Measurements from ENCODE around the gene EPHA4.

The EPHA4 gene

DNA sequence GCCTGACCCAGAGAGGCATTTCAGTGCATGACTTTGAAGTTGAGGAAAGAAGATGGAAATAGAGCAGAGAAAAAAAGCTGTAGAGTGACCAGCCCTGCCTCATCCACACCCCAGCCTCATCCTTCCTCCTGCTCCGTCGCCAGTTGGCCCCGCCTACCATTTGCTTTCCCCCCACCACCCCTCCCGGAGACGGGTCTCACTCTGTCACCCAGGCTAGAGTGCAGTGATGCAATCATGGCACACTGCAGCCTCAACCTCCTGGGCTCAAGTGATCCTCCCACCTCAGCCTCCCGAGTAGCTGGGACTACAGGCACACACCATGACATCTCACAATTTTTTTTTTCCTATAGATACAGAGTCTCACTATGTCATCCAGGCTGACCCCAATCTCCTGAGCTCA lies 200.8 kb downstream of the EPHA4 start:
- TF ChIP-seq EP300 (IDR thresholded peaks at IDR 0.05; ENCODE audit: borderline replicate concordance) (no peak), YY1 (IDR thresholded peaks at IDR 0.05; ENCODE audit: low read depth) (no peak), TEAD4 (IDR thresholded peaks at IDR 0.05) (no peak), FOXM1 (IDR thresholded peaks at IDR 0.05; ENCODE audit: borderline replicate concordance, low read depth) (no peak), TCF12 (IDR thresholded peaks at IDR 0.05; ENCODE audit: low read depth) (no peak), ZBTB7A (IDR thresholded peaks at IDR 0.05; ENCODE audit: low read depth) (no peak), TAF1 (IDR thresholded peaks at IDR 0.05; ENCODE audit: low read depth) (no peak)
- TF ChIP-seq, protein P1, sequence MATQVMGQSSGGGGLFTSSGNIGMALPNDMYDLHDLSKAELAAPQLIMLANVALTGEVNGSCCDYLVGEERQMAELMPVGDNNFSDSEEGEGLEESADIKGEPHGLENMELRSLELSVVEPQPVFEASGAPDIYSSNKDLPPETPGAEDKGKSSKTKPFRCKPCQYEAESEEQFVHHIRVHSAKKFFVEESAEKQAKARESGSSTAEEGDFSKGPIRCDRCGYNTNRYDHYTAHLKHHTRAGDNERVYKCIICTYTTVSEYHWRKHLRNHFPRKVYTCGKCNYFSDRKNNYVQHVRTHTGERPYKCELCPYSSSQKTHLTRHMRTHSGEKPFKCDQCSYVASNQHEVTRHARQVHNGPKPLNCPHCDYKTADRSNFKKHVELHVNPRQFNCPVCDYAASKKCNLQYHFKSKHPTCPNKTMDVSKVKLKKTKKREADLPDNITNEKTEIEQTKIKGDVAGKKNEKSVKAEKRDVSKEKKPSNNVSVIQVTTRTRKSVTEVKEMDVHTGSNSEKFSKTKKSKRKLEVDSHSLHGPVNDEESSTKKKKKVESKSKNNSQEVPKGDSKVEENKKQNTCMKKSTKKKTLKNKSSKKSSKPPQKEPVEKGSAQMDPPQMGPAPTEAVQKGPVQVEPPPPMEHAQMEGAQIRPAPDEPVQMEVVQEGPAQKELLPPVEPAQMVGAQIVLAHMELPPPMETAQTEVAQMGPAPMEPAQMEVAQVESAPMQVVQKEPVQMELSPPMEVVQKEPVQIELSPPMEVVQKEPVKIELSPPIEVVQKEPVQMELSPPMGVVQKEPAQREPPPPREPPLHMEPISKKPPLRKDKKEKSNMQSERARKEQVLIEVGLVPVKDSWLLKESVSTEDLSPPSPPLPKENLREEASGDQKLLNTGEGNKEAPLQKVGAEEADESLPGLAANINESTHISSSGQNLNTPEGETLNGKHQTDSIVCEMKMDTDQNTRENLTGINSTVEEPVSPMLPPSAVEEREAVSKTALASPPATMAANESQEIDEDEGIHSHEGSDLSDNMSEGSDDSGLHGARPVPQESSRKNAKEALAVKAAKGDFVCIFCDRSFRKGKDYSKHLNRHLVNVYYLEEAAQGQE (IDR thresholded peaks at IDR 0.05; ENCODE audit: low read depth), result no peak
- TF ChIP-seq, protein P2, sequence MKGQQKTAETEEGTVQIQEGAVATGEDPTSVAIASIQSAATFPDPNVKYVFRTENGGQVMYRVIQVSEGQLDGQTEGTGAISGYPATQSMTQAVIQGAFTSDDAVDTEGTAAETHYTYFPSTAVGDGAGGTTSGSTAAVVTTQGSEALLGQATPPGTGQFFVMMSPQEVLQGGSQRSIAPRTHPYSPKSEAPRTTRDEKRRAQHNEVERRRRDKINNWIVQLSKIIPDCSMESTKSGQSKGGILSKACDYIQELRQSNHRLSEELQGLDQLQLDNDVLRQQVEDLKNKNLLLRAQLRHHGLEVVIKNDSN (IDR thresholded peaks at IDR 0.05), result no peak

DNA sequence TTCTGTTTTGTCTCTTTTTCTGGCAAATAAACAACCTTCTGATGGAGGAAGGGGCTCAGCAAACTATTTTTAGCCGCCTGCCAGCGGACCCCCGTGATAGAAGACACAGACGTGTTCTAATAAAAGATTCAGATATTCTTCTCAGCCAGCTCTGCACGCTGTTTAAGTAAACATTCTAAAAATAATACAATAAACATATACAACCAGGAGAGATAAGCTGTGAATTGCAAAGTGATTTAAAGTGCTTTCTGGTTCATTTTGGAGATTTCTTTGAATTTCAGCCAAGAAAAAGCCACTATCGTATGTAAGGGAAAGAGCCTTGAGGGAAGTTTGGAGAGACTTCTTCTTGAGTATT lies 201.3 kb downstream of the EPHA4 start:
- TF ChIP-seq EP300 (IDR thresholded peaks at IDR 0.05; ENCODE audit: borderline replicate concordance) (no peak), TEAD4 (IDR thresholded peaks at IDR 0.05) (no peak), NFIC (IDR thresholded peaks at IDR 0.05) (no peak), FOXM1 (IDR thresholded peaks at IDR 0.05; ENCODE audit: borderline replicate concordance, low read depth) (no peak)
- TF ChIP-seq, protein P3, sequence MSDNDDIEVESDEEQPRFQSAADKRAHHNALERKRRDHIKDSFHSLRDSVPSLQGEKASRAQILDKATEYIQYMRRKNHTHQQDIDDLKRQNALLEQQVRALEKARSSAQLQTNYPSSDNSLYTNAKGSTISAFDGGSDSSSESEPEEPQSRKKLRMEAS (IDR thresholded peaks at IDR 0.05), result no peak

DNA sequence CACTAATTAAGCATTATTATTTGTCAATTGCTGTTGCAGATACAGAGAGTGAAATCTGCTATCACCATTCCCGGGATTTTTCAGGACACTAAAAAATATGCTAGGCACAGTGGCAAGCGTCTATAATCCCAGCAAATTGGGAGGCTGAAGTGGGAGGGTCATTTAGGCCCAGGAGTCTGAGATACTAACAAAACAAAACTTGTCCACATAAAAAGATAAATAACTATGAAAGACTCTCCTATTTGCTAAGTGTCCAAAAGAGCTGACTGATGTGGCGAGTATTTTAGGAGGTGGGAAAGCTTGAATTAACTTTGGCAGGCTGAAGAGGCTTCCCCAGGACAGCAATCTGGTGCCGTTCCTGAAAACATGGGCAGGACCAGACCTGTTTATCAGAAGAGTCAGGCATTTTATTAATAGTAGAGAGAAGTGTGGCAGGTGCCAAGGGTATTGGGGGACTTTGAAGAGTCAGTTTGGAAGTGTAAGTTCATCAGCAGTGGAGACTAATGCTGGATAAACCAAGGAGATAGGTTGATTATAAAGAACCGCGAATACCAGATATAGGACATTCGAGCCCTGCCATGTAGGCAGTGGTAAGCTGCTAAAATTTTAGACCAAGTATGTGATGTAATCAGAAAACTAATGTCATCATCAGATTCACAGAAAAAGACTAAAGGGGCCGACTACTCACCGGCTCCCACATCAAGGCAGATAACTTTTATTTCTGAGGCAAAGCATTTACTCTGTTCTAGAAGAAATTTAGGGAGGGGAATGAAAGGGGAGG lies 201.8 kb downstream of the EPHA4 start:
- TF ChIP-seq, protein P1 (IDR thresholded peaks at IDR 0.05; ENCODE audit: low read depth), result no peak
- TF ChIP-seq TEAD4 (IDR thresholded peaks at IDR 0.05), result no peak
- no peak for TF ChIP-seq FOXM1 (IDR thresholded peaks at IDR 0.05; ENCODE audit: borderline replicate concordance, low read depth)
- no peak for TF ChIP-seq TCF12 (IDR thresholded peaks at IDR 0.05; ENCODE audit: low read depth)
- TF ChIP-seq EGR1 (IDR thresholded peaks at IDR 0.05), result no peak
- TF ChIP-seq RAD21 (IDR thresholded peaks at IDR 0.05; ENCODE audit: low read depth), result no peak
- TF ChIP-seq NFIC (IDR thresholded peaks at IDR 0.05), result no peak
- TF ChIP-seq CEBPB (IDR thresholded peaks at IDR 0.05), result no peak
